PC-9 (cell line): ENCODE data around the gene KCNK4. TPM values are rescaled to one million over a fixed set of nuclear protein-coding genes. Genes with fewer than 3 reads are reported as not detected.
A peak's percentile ranks its signal among the peaks of the same experiment; 100 is the strongest.

Source experiments
- BruUV-seq: library from RNA; stranded (reverse); fragments of 400-500 nt; replicated peaks from 2 replicates; lab custom pipeline; 2021; lab: Mats Ljungman, UMichigan
- CTCF ChIA-PET: fragments of 300-600 bp; sonication (Branson Sonifier 250); formaldehyde crosslinking; loops from one replicate; lab custom pipeline; 2022; ENCODE audit warnings: antibody characterized with exemption; lab: Charles Lee
- POLR2A ChIA-PET: fragments of 300-600 bp; sonication (Branson Sonifier 250); formaldehyde crosslinking; loops from one replicate; lab custom pipeline; 2022; ENCODE audit warnings: antibody characterized with exemption; ENCODE audit not compliant: unreplicated experiment; lab: Charles Lee
- DNase-seq, 2 experiments: peaks; one replicate each; pipeline versions ENCODE4 v3.0.0 to v3.0.0-alpha.2; 2015 to 2022; ENCODE audit warnings: mixed read lengths in 1 of 2
- H2AFZ ChIP-seq: fragments of 200-600 bp; sonication (generic); 2 replicates; pipeline ENCODE4 v1.8.1; 2017; ENCODE audit warnings: antibody characterized with exemption
- H3F3A ChIP-seq: fragments of 200-600 bp; sonication (generic); 2 replicates; pipeline ENCODE4 v1.8.1; 2017; ENCODE audit warnings: antibody characterized with exemption, mild to moderate bottlenecking, low read depth; ENCODE audit not compliant: insufficient read depth
- H3K27ac ChIP-seq: fragments of 200-600 bp; sonication (generic); 2 replicates; pipeline ENCODE4 v1.6.1; 2016; ENCODE audit warnings: mixed run types
- H3K27me3 ChIP-seq: fragments of 200-600 bp; sonication (generic); 2 replicates; pipeline ENCODE4 v1.6.1; 2016; ENCODE audit warnings: low read depth, mixed run types; ENCODE audit not compliant: insufficient read depth
- H3K36me3 ChIP-seq: fragments of 200-600 bp; sonication (generic); 2 replicates; pipeline ENCODE4 v1.6.1; 2016; ENCODE audit warnings: low read depth, mixed run types
- H3K4me1 ChIP-seq: fragments of 200-600 bp; sonication (generic); replicated peaks from 2 replicates; pipeline ENCODE4 v1.6.1; 2016; ENCODE audit warnings: mixed run types; ENCODE audit not compliant: insufficient read depth
- H3K4me2 ChIP-seq: fragments of 200-600 bp; sonication (generic); 2 replicates; pipeline ENCODE4 v1.6.1; 2017; ENCODE audit warnings: mixed run types
- H3K4me3 ChIP-seq: fragments of 200-600 bp; sonication (generic); 2 replicates; pipeline ENCODE4 v1.6.1; 2016; ENCODE audit warnings: mixed run types
- H3K79me2 ChIP-seq: fragments of 200-600 bp; sonication (generic); 2 replicates; pipeline ENCODE4 v1.6.1; 2017; ENCODE audit warnings: low read depth, mixed run types
- H3K9me2 ChIP-seq: fragments of 200-600 bp; sonication (generic); 2 replicates; pipeline ENCODE4 v1.8.1; 2017; ENCODE audit warnings: mild to moderate bottlenecking; ENCODE audit not compliant: insufficient read depth
- H3K9me3 ChIP-seq: fragments of 200-600 bp; sonication (generic); 2 replicates; pipeline ENCODE4 v1.8.1; 2016; ENCODE audit warnings: low read depth; ENCODE audit not compliant: insufficient read depth
- H4K20me1 ChIP-seq: fragments of 200-600 bp; sonication (generic); 2 replicates; pipeline ENCODE4 v1.8.1; 2017; ENCODE audit not compliant: insufficient read depth
- CTCF ChIP-seq: fragments of 200-600 bp; sonication (generic); conservative IDR thresholded peaks from 2 replicates; pipeline ENCODE4 v1.6.1; 2017; ENCODE audit warnings: mixed run types, antibody characterized with exemption, mild to moderate bottlenecking, moderate library complexity
- EZH2 ChIP-seq: fragments of 200-600 bp; sonication (generic); IDR thresholded peaks from 2 replicates; pipeline ENCODE4 v1.8.0; 2017; ENCODE audit warnings: antibody characterized with exemption, low read depth
- intact Hi-C: fragments of 100-400 bp; cut with micrococcal nuclease; formaldehyde crosslinking; loops from one replicate; pipeline ENCODE4 v1.10.0; 2022; ENCODE audit not compliant: unreplicated experiment
- total RNA-seq: library from RNA; stranded (reverse); gene quantifications from 2 replicates; pipeline ENCODE4 v1.2.3, GENCODE V29; 2021

Gene KCNK4
- total RNA-seq, 1 experiment from 2014 or later: 0.57 TPM

- H3K4me1 ChIP-seq: peaks cover 22% of the 10 kb centered on the region
- TF ChIP-seq CTCF (no peak), EZH2 (no peak)
- no peaks in the 10 kb centered on the region for H4K20me1 ChIP-seq
- ChIA-PET CTCF (interaction anchor here (0.6 kb wide), 1 partner anchor 34 kb away, joined by 5 read pairs; no protein-coding TSS in a partner anchor), POLR2A (interaction anchor here (1.0 kb wide), 1 partner anchor 15 kb away, joined by 3 read pairs; no protein-coding TSS in a partner anchor)
- peaks cover 15% of the 10 kb centered on the region; the same call in 1 of the 2 replicates for H3K79me2 ChIP-seq
- no peaks in the 10 kb centered on the region for H3K9me2 ChIP-seq
- H3K36me3 ChIP-seq: no peaks in the 10 kb centered on the region
- H2AFZ ChIP-seq: no peak overlapping the region
- intact Hi-C loops: no loop called here
- H3K4me2 ChIP-seq: peak overlapping the region; percentile 82
- no peaks in the 10 kb centered on the region for H3K9me3 ChIP-seq
- peak overlapping the region; percentile 67; the same call in 1 of the 2 replicates for H3K4me3 ChIP-seq
- H3K27me3 ChIP-seq: no peaks in the 10 kb centered on the region
- peaks cover 17% of the 10 kb centered on the region; the same call in 1 of the 2 replicates for H3F3A ChIP-seq
- BruUV-seq: no TSS peak
- DNase-seq: no peak
- no peak overlapping the region for H3K27ac ChIP-seq
Observed at GRCh38 chr11:64286801-64287159, 4.3 kb upstream of the KCNK4 start.

GRCh38 chr11:64287676-64288352 is 3.3 kb upstream of the KCNK4 start:
- H3K79me2 ChIP-seq: peaks cover 15% of the 10 kb centered on the region; the same call in 1 of the 2 replicates
- TF ChIP-seq CTCF (no peak), EZH2 (no peak)
- H3K27ac ChIP-seq: no peak overlapping the region
- no peak overlapping the region for H3K4me2 ChIP-seq
- H3K4me3 ChIP-seq: no peak overlapping the region
- H2AFZ ChIP-seq: no peak overlapping the region
- H3K9me3 ChIP-seq: no peaks in the 10 kb centered on the region
- H4K20me1 ChIP-seq: no peaks in the 10 kb centered on the region
- DNase-seq: peak in 1 of 2 experiments; percentile 15
- no peaks in the 10 kb centered on the region for H3K9me2 ChIP-seq
- BruUV-seq: no TSS peak
- ChIA-PET POLR2A (no interaction called here), CTCF (no interaction called here)
- peaks cover 22% of the 10 kb centered on the region for H3K4me1 ChIP-seq
- H3F3A ChIP-seq: peaks cover 17% of the 10 kb centered on the region; the same call in 1 of the 2 replicates
- no peaks in the 10 kb centered on the region for H3K36me3 ChIP-seq
- intact Hi-C loops: no loop called here
- no peaks in the 10 kb centered on the region for H3K27me3 ChIP-seq

- Histone ChIP-seq H3K9me2 (no peaks in the 10 kb centered on the region), H3K4me2 (no peak overlapping the region), H3F3A (peaks cover 12% of the 10 kb centered on the region; the same call in 1 of the 2 replicates), H3K4me1 (peaks cover 20% of the 10 kb centered on the region), H3K27ac (no peak overlapping the region), H3K27me3 (no peaks in the 10 kb centered on the region), H2AFZ (no peak overlapping the region), H3K79me2 (peaks cover 10% of the 10 kb centered on the region; the same call in 1 of the 2 replicates), H3K36me3 (no peaks in the 10 kb centered on the region), H3K4me3 (no peak overlapping the region), H4K20me1 (no peaks in the 10 kb centered on the region), H3K9me3 (no peaks in the 10 kb centered on the region)
- TF ChIP-seq CTCF: no peak
- no TSS peak for BruUV-seq
- POLR2A ChIA-PET: no interaction called here
- DNase-seq: peak in 1 of 2 experiments; percentile 16
- intact Hi-C loops: no loop called here
- CTCF ChIA-PET: no interaction called here
Observed at GRCh38 chr11:64288353-64288750, 2.8 kb upstream of the KCNK4 start.
